Measurements from ENCODE around the gene RNF8. TPM values are rescaled to one million over a fixed set of nuclear protein-coding genes. Genes with fewer than 3 reads are reported as not detected.

The RNF8 gene
- total and polyA plus RNA-seq, 2 of the 4 experiments (the other 2 are of a cell fraction): 16.5 to 17.9 TPM

- Histone ChIP-seq H3K27me3 (ENCODE audit: control insufficient read depth, insufficient read depth, low read length) (no peaks in the 10 kb centered on the region), H3K9ac (ENCODE audit: low read depth, low read length) (no peak overlapping the region), H3K4ac (ENCODE audit: low read depth, low read length) (no peak overlapping the region), H2BK15ac (ENCODE audit: low read depth, low read length) (no peak overlapping the region), H2AFZ (replicated peaks; ENCODE audit: low read length, poor library complexity) (no peak overlapping the region), H4K91ac (ENCODE audit: insufficient read depth, low read depth, low read length) (no peak overlapping the region), H3K4me3 (ENCODE audit: insufficient read depth, low read depth, low read length) (no peak overlapping the region), H3K14ac (replicated peaks; ENCODE audit: low read depth, low read length) (no peak overlapping the region), H2BK20ac (ENCODE audit: low read depth, low read length) (no peak overlapping the region), H3K27ac (ENCODE audit: insufficient read depth, low read length) (no peak overlapping the region), H4K8ac (ENCODE audit: low read depth in 2 of 2, low read length in 2 of 2) (no peak overlapping the region), H4K20me1 (ENCODE audit: insufficient read depth, low read length) (peaks cover 9% of the 10 kb centered on the region; the same call in 1 of the 2 replicates), H2BK5ac (ENCODE audit: low read depth, low read length, poor library complexity, severe bottlenecking) (no peak overlapping the region), H3K56ac (ENCODE audit: extremely low read depth, insufficient read depth, low read length) (no peak overlapping the region), H3K4me1 (ENCODE audit: control insufficient read depth, insufficient read depth, low read length) (peaks cover 18% of the 10 kb centered on the region), H4K5ac (ENCODE audit: low read depth, low read length) (no peak overlapping the region), H3K18ac (ENCODE audit: low read depth, low read length) (no peak overlapping the region), H3K4me2 (ENCODE audit: low read depth, low read length) (no peak overlapping the region), H3K36me3 (ENCODE audit: control insufficient read depth, insufficient read depth, low read length) (peaks cover 27% of the 10 kb centered on the region), H3K9me3 (ENCODE audit: control insufficient read depth, insufficient read depth, low read length) (no peaks in the 10 kb centered on the region), H2AK9ac (replicated peaks; ENCODE audit: low read depth, low read length, poor library complexity) (no peak overlapping the region), H3K79me1 (ENCODE audit: low read depth in 1 of 2, low read length in 2 of 2) (peaks cover 0 to 11% of the 10 kb centered on the region in 2 experiments; a peak in 2 of 4 replicates), H2AK5ac (ENCODE audit: low read depth, low read length) (no peak overlapping the region; the same call in 1 of the 2 replicates), H3K9me1 (ENCODE audit: insufficient read depth, low read length) (peaks cover 17% of the 10 kb centered on the region), H2BK120ac (ENCODE audit: low read depth, low read length) (no peak overlapping the region), H3K23ac (ENCODE audit: low read depth, low read length) (no peak overlapping the region; the same call in 1 of the 2 replicates)
- DNase-seq: no peak
- intact Hi-C loops (cut with micrococcal nuclease) (loop anchor here (2.0 kb wide), 1 partner anchor 52 kb away; the partner anchor contains the start of gene TBC1D22B), in situ Hi-C loops (cut with MboI; ENCODE audit: low sequenced_read_pairs) (no loop called here), dilution Hi-C loops (cut with HindIII; ENCODE audit: low sequenced_read_pairs, unreplicated experiment) (no loop called here)
- CTCF ChIA-PET: interaction anchor here (0.6 kb wide), 1 partner anchor 434 kb away, joined by 3 read pairs; no protein-coding TSS in a partner anchor
- whole genome bisulfite sequencing, 2 experiments (ENCODE audit: extremely low coverage in 2 of 2, insufficient read length in 1 of 2): no CpG with 5 or more reads among the region's 1 CpG
- POLR2A ChIA-PET (ENCODE audit: unreplicated experiment): no interaction called here
- no TSS peak for BruUV-seq (replicated peaks)
- no peak for ATAC-seq (ENCODE audit: low read depth)
- TF ChIP-seq USF2 (IDR thresholded peaks at IDR 0.05; ENCODE audit: low read depth, low read length): no peak
- TF ChIP-seq MAFK (IDR thresholded peaks at IDR 0.05; ENCODE audit: low read depth, low read length): no peak
- no peak for TF ChIP-seq RFX5 (IDR thresholded peaks at IDR 0.05; ENCODE audit: low read depth, low read length)
- no peak for TF ChIP-seq NFE2L2 (IDR thresholded peaks at IDR 0.05; ENCODE audit: low read depth, low read length)
- TF ChIP-seq CTCF (conservative IDR thresholded peaks at IDR 0.05; ENCODE audit: low read depth, low read length): no peak
- no peak for TF ChIP-seq SMC3 (IDR thresholded peaks at IDR 0.05; ENCODE audit: low read depth, low read length)
- no peak for TF ChIP-seq CEBPB (IDR thresholded peaks at IDR 0.05; ENCODE audit: low read depth, low read length)
- no peak for TF ChIP-seq POLR2A (IDR thresholded peaks at IDR 0.05; ENCODE audit: low read depth, low read length)
- TF ChIP-seq FOS (IDR thresholded peaks at IDR 0.05; ENCODE audit: low read depth, low read length): no peak
- no peak for TF ChIP-seq CHD1 (IDR thresholded peaks at IDR 0.05; ENCODE audit: low read depth, low read length)
- no peak for TF ChIP-seq MAZ (IDR thresholded peaks at IDR 0.05; ENCODE audit: borderline replicate concordance, low read depth, low read length)
- TF ChIP-seq ELK1 (IDR thresholded peaks at IDR 0.05; ENCODE audit: borderline replicate concordance, low read depth, low read length): no peak
Observed at GRCh38 chr6:37309046-37309445, 44.7 kb upstream of the RNF8 start.

Data from IMR-90 (cell line).